HCT116 (cell line): ENCODE results near the gene ALPL. TPM values are rescaled to one million over a fixed set of nuclear protein-coding genes. Genes with fewer than 3 reads are reported as not detected.

Experiments used
- ATAC-seq: fragments of 200-7000 bp; cut with Tn5 transposase; 2 replicates; pipeline ENCODE4 v1.9.1; 2020; ENCODE audit warnings: mild to moderate bottlenecking, moderate library complexity
- BruUV-seq: library from RNA; stranded (reverse); fragments of 400-500 nt; replicated peaks from 2 replicates; lab custom pipeline; 2021; lab: Mats Ljungman, UMichigan
- CTCF ChIA-PET: fragments of 300-600 bp; sonication (Branson Sonifier 250); formaldehyde crosslinking; loops from one replicate; lab custom pipeline; 2021; ENCODE audit warnings: antibody characterized with exemption; lab: Charles Lee
- POLR2A ChIA-PET: fragments of 300-600, 350-600 bp; sonication (Branson Sonifier 250); formaldehyde crosslinking; loops from one replicate; lab custom pipeline; 2021; ENCODE audit warnings: antibody characterized with exemption; lab: Charles Lee
- RAD21 ChIA-PET, 2 experiments: fragments of 300-600 bp; sonication (Branson Sonifier 250); formaldehyde crosslinking; loops; one replicate each; lab custom pipeline; 2023; ENCODE audit warnings: low total read pairs in 2 of 2; ENCODE audit not compliant: uncharacterized antibody in 2 of 2, unreplicated experiment in 2 of 2, low non-redundant PET in 1 of 2; lab: Charles Lee
- DNase-seq: peaks from one replicate; pipeline ENCODE4 v3.0.0-alpha.2; 2010; ENCODE audit warnings: low read depth, low spot score
- H2AFZ ChIP-seq: fragments of 200-600 bp; shearing (Covaris generic), sonication (generic); 2 replicates; pipeline ENCODE4 v1.6.1; 2017; ENCODE audit warnings: low read depth, mixed run types, mixed read lengths, antibody characterized with exemption, low read length; ENCODE audit not compliant: poor library complexity, severe bottlenecking
- H3K27ac ChIP-seq: 2 replicates; pipeline ENCODE4 v1.5.1; 2012; ENCODE audit warnings: low read depth, low read length
- H3K27me3 ChIP-seq: fragments of 200-600 bp; sonication (generic); 2 replicates; pipeline ENCODE4 v1.6.1; 2016; ENCODE audit warnings: mixed run types, low read length, mixed read lengths; ENCODE audit not compliant: insufficient read depth
- H3K36me3 ChIP-seq, 2 experiments: fragments of 200-500 bp in 1 of 2; fragments of 200-600 bp in 1 of 2; sonication (Bioruptor generic) in 1 of 2; sonication (generic) in 1 of 2; 2 replicates each; pipeline versions ENCODE4 v1.5.1 to v1.6.1; 2014 to 2016; ENCODE audit warnings: low read length in 2 of 2, inconsistent platforms in 1 of 2, mixed read lengths in 1 of 2, mixed run types in 1 of 2; ENCODE audit not compliant: insufficient read depth in 2 of 2, control insufficient read depth in 1 of 2
- H3K4me1 ChIP-seq, 2 experiments: fragments of 200-600 bp in 1 of 2; sonication (generic) in 1 of 2; 2 replicates each; pipeline versions ENCODE4 v1.5.1 to v1.6.1; 2012 to 2017; ENCODE audit warnings: low read length in 2 of 2, inconsistent platforms in 1 of 2, mild to moderate bottlenecking in 1 of 2, mixed read lengths in 1 of 2, mixed run types in 1 of 2, moderate library complexity in 1 of 2; ENCODE audit not compliant: insufficient read depth in 2 of 2, control insufficient read depth in 1 of 2
- H3K4me2 ChIP-seq: fragments of 200-600 bp; sonication (generic); 2 replicates; pipeline ENCODE4 v1.6.1; 2017; ENCODE audit warnings: mixed run types, low read length, mixed read lengths
- H3K4me3 ChIP-seq, 2 experiments: fragments of 200-600 bp in 1 of 2; sonication (generic) in 1 of 2; replicated peaks in 1 of 2; 2 replicates each; pipeline ENCODE4 v1.5.1; 2011 to 2016; ENCODE audit warnings: low read length in 2 of 2, control low read depth in 1 of 2, low read depth in 1 of 2, mild to moderate bottlenecking in 1 of 2, mixed read lengths in 1 of 2, mixed run types in 1 of 2
- H3K79me2 ChIP-seq: fragments of 200-600 bp; sonication (generic); 2 replicates; pipeline ENCODE4 v1.6.1; 2017; ENCODE audit warnings: mild to moderate bottlenecking, mixed run types, low read length, moderate library complexity, mixed read lengths; ENCODE audit not compliant: insufficient read depth
- H3K9ac ChIP-seq: fragments of 200-600 bp; sonication (generic); 2 replicates; pipeline ENCODE4 v1.6.1; 2016; ENCODE audit warnings: low read length, mixed read lengths
- H3K9me2 ChIP-seq: fragments of 200-600 bp; sonication (generic), shearing (Covaris generic); 2 replicates; pipeline ENCODE4 v1.6.1; 2017; ENCODE audit warnings: mixed run types, mild to moderate bottlenecking, moderate library complexity; ENCODE audit not compliant: insufficient read depth
- H3K9me3 ChIP-seq, 2 experiments: fragments of 200-500 bp in 1 of 2; fragments of 200-600 bp in 1 of 2; sonication (Bioruptor generic) in 1 of 2; sonication (generic) in 1 of 2; 2 replicates each; pipeline ENCODE4 v1.6.1; 2014 to 2017; ENCODE audit warnings: low read length in 2 of 2, mixed read lengths in 2 of 2, inconsistent platforms in 1 of 2, low read depth in 1 of 2, mild to moderate bottlenecking in 1 of 2, mixed run types in 1 of 2, moderate library complexity in 1 of 2; ENCODE audit not compliant: control insufficient read depth in 1 of 2, insufficient read depth in 1 of 2
- H4K20me1 ChIP-seq: fragments of 200-600 bp; sonication (generic), shearing (Covaris generic); 2 replicates; pipeline ENCODE4 v1.6.1; 2017; ENCODE audit warnings: mixed run types, mild to moderate bottlenecking, moderate library complexity; ENCODE audit not compliant: insufficient read depth
- CBX3 ChIP-seq: IDR thresholded peaks from 2 replicates; pipeline ENCODE4 v1.6.1; 2012; ENCODE audit warnings: low read depth
- CEBPB ChIP-seq: IDR thresholded peaks from 2 replicates; pipeline ENCODE4 v1.6.1; 2012; ENCODE audit warnings: low read depth
- EGR1 ChIP-seq: IDR thresholded peaks from 2 replicates; pipeline ENCODE4 v1.6.1; 2012; ENCODE audit warnings: low read depth
- JUND ChIP-seq: IDR thresholded peaks from 2 replicates; pipeline ENCODE4 v1.6.1; 2012
- POLR2A ChIP-seq: IDR thresholded peaks from 2 replicates; pipeline ENCODE4 v1.7.0; 2011; ENCODE audit warnings: borderline replicate concordance; ENCODE audit not compliant: insufficient read depth, insufficient read length; ENCODE audit errors: extremely low read depth
- POLR2AphosphoS5 ChIP-seq: IDR thresholded peaks from 2 replicates; pipeline ENCODE4 v1.6.1; 2011; ENCODE audit warnings: mild to moderate bottlenecking, low read depth, low read length, moderate library complexity
- SP1 ChIP-seq: IDR thresholded peaks from 2 replicates; pipeline ENCODE4 v1.6.1; 2012; ENCODE audit warnings: low read depth
- YY1 ChIP-seq: IDR thresholded peaks from 2 replicates; pipeline ENCODE4 v1.6.1; 2011; ENCODE audit warnings: low read length, low read depth, moderate library complexity, mild to moderate bottlenecking; ENCODE audit not compliant: insufficient replicate concordance; ENCODE audit errors: extremely low read depth
- ZNF274 ChIP-seq: fragments of 200-500 bp; sonication (Bioruptor generic); IDR thresholded peaks from 2 replicates; pipeline ENCODE4 v1.6.1; 2014; ENCODE audit warnings: mild to moderate bottlenecking, low read depth, low read length, inconsistent platforms
- intact Hi-C: fragments of 100-400 bp; cut with micrococcal nuclease; formaldehyde crosslinking; loops from 2 replicates; pipeline ENCODE4 v1.10.0; 2022
- total RNA-seq: library from RNA; stranded (reverse); gene quantifications from one replicate; pipeline ENCODE4 v1.2.1, GENCODE V29; 2021; ENCODE audit not compliant: unreplicated experiment
- TF ChIP-seq, protein P1 (sequence below), 3 experiments: fragments of 200-600 bp in 1 of 3; sonication (generic) in 1 of 3; IDR thresholded peaks in 2 of 3; conservative IDR thresholded peaks in 1 of 3; 2 replicates each; pipeline ENCODE4 v1.5.1; 2012 to 2017; ENCODE audit warnings: low read depth in 2 of 3, low read length in 2 of 3, antibody characterized with exemption in 1 of 3, borderline replicate concordance in 1 of 3, control low read depth in 1 of 3, mild to moderate bottlenecking in 1 of 3, mixed read lengths in 1 of 3, mixed run types in 1 of 3, moderate library complexity in 1 of 3; ENCODE audit not compliant: insufficient read depth in 1 of 3
- TF ChIP-seq, protein P2 (sequence below): IDR thresholded peaks from 2 replicates; pipeline ENCODE4 v1.6.1; 2011; ENCODE audit warnings: mild to moderate bottlenecking, low read length, moderate library complexity; ENCODE audit not compliant: insufficient replicate concordance; ENCODE audit errors: extremely low read depth
- TF ChIP-seq, protein P3 (sequence below): IDR thresholded peaks from 2 replicates; pipeline ENCODE4 v1.6.1; 2012
- TF ChIP-seq, protein P4 (sequence below): IDR thresholded peaks from 2 replicates; pipeline ENCODE4 v1.6.1; 2012
- TF ChIP-seq, protein P5 (sequence below): IDR thresholded peaks from 2 replicates; pipeline ENCODE4 v1.6.1; 2012; ENCODE audit warnings: low read depth

Gene ALPL
- total RNA-seq, 1 experiment from 2014 or later, result 0.61 TPM

DNA sequence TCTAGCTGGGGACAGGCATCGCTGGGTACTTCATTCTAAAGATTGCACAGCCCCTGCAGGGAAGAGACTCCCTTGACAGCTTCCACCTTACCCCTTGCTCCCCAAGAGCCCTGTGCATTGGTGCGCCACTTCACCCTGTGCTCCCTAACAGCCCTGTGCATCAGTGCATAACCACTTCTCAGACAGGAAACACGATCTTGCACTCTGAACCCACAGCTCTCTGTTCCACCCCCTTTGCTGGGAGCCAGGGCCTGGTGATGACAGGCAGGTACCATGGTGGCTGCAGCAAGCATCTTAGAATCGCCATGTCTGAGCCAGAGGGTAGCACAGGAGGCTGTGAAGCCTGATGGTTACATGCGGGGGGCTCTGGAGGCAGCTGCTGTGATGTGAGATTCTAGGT is 5.0 kb downstream of the ALPL start:
- no peaks in the 10 kb centered on the region for H3K4me1 ChIP-seq
- ATAC-seq (no peak), DNase-seq (no peak)
- H3K36me3 ChIP-seq, result no peaks in the 10 kb centered on the region
- H2AFZ ChIP-seq, result no peak overlapping the region
- no peak overlapping the region for H3K27ac ChIP-seq
- BruUV-seq, result no TSS peak
- H3K9me2 ChIP-seq, result no peaks in the 10 kb centered on the region
- H3K9ac ChIP-seq, result no peak overlapping the region
- intact Hi-C loops, result loop anchor here (10.0 kb wide), 1 partner anchor 141 kb away; no protein-coding TSS in a partner anchor
- no peaks in the 10 kb centered on the region for H3K27me3 ChIP-seq
- no peaks in the 10 kb centered on the region for H4K20me1 ChIP-seq
- no peak for TF ChIP-seq POLR2A
- TF ChIP-seq, protein P1, sequence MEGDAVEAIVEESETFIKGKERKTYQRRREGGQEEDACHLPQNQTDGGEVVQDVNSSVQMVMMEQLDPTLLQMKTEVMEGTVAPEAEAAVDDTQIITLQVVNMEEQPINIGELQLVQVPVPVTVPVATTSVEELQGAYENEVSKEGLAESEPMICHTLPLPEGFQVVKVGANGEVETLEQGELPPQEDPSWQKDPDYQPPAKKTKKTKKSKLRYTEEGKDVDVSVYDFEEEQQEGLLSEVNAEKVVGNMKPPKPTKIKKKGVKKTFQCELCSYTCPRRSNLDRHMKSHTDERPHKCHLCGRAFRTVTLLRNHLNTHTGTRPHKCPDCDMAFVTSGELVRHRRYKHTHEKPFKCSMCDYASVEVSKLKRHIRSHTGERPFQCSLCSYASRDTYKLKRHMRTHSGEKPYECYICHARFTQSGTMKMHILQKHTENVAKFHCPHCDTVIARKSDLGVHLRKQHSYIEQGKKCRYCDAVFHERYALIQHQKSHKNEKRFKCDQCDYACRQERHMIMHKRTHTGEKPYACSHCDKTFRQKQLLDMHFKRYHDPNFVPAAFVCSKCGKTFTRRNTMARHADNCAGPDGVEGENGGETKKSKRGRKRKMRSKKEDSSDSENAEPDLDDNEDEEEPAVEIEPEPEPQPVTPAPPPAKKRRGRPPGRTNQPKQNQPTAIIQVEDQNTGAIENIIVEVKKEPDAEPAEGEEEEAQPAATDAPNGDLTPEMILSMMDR (IDR thresholded peaks at IDR 0.05 in 2 of 3, conservative IDR thresholded peaks at IDR 0.05 in 1 of 3; ENCODE audit: borderline replicate concordance in 1 of 3, insufficient read depth in 1 of 3, low read depth in 2 of 3, low read length in 2 of 3), result no peak
- no peak for TF ChIP-seq ZNF274
- no peak for TF ChIP-seq SP1
- no peak for TF ChIP-seq EGR1
- TF ChIP-seq CBX3, result no peak
- TF ChIP-seq JUND, result no peak
- no peak for TF ChIP-seq CEBPB
- TF ChIP-seq, protein P2, sequence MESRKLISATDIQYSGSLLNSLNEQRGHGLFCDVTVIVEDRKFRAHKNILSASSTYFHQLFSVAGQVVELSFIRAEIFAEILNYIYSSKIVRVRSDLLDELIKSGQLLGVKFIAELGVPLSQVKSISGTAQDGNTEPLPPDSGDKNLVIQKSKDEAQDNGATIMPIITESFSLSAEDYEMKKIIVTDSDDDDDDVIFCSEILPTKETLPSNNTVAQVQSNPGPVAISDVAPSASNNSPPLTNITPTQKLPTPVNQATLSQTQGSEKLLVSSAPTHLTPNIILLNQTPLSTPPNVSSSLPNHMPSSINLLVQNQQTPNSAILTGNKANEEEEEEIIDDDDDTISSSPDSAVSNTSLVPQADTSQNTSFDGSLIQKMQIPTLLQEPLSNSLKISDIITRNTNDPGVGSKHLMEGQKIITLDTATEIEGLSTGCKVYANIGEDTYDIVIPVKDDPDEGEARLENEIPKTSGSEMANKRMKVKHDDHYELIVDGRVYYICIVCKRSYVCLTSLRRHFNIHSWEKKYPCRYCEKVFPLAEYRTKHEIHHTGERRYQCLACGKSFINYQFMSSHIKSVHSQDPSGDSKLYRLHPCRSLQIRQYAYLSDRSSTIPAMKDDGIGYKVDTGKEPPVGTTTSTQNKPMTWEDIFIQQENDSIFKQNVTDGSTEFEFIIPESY, result no peak
- TF ChIP-seq YY1, result no peak
- no peak for TF ChIP-seq POLR2AphosphoS5
- TF ChIP-seq, protein P3, sequence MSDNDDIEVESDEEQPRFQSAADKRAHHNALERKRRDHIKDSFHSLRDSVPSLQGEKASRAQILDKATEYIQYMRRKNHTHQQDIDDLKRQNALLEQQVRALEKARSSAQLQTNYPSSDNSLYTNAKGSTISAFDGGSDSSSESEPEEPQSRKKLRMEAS, result no peak
- TF ChIP-seq, protein P4, sequence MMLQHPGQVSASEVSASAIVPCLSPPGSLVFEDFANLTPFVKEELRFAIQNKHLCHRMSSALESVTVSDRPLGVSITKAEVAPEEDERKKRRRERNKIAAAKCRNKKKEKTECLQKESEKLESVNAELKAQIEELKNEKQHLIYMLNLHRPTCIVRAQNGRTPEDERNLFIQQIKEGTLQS, result no peak
- TF ChIP-seq, protein P5, sequence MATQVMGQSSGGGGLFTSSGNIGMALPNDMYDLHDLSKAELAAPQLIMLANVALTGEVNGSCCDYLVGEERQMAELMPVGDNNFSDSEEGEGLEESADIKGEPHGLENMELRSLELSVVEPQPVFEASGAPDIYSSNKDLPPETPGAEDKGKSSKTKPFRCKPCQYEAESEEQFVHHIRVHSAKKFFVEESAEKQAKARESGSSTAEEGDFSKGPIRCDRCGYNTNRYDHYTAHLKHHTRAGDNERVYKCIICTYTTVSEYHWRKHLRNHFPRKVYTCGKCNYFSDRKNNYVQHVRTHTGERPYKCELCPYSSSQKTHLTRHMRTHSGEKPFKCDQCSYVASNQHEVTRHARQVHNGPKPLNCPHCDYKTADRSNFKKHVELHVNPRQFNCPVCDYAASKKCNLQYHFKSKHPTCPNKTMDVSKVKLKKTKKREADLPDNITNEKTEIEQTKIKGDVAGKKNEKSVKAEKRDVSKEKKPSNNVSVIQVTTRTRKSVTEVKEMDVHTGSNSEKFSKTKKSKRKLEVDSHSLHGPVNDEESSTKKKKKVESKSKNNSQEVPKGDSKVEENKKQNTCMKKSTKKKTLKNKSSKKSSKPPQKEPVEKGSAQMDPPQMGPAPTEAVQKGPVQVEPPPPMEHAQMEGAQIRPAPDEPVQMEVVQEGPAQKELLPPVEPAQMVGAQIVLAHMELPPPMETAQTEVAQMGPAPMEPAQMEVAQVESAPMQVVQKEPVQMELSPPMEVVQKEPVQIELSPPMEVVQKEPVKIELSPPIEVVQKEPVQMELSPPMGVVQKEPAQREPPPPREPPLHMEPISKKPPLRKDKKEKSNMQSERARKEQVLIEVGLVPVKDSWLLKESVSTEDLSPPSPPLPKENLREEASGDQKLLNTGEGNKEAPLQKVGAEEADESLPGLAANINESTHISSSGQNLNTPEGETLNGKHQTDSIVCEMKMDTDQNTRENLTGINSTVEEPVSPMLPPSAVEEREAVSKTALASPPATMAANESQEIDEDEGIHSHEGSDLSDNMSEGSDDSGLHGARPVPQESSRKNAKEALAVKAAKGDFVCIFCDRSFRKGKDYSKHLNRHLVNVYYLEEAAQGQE, result no peak
- no peaks in the 10 kb centered on the region for H3K9me3 ChIP-seq
- H3K4me2 ChIP-seq, result no peak overlapping the region
- ChIA-PET CTCF (no interaction called here), POLR2A (no interaction called here), RAD21 (no interaction called here)
- H3K4me3 ChIP-seq, result no peak overlapping the region
- H3K79me2 ChIP-seq, result no peaks in the 10 kb centered on the region
